ENCODE measurements around the gene POU5F1. TPM values are rescaled to one million over a fixed set of nuclear protein-coding genes. Genes with fewer than 3 reads are reported as not detected.

POU5F1 gene
- polyA plus RNA-seq, 1 donor (not counting 4 experiments of a cell fraction or from before 2014, with no cell fraction given), result 1.6 TPM

GRCh38 chr6:31154436-31154835 is 16.0 kb downstream of the POU5F1 start:
- no peak overlapping the region for H3K27ac ChIP-seq (ENCODE audit: control insufficient read depth, insufficient read depth, low read length)
- dilution Hi-C loops (cut with MboI; ENCODE audit: extremely low pct_ligation_motif_present, low sequenced_read_pairs), result no loop called here
- no peak overlapping the region for H3K9ac ChIP-seq (ENCODE audit: control insufficient read depth, extremely low read depth, insufficient read depth, low read length)
- no peaks in the 10 kb centered on the region for H3K27me3 ChIP-seq (ENCODE audit: control insufficient read depth, extremely low read depth, insufficient read depth, low read length)
- no peak for TF ChIP-seq CTCF (optimal IDR thresholded peaks at IDR 0.05 in 1 of 3, IDR thresholded peaks at IDR 0.05 in 1 of 3, conservative IDR thresholded peaks at IDR 0.05 in 1 of 3; ENCODE audit: extremely low read depth in 1 of 3, insufficient read depth in 2 of 3, low read length in 3 of 3)
- no peak for TF ChIP-seq EZH2 (IDR thresholded peaks at IDR 0.05; ENCODE audit: low read length)
- peaks cover 0 to 2% of the 10 kb centered on the region in 2 experiments for H3K36me3 ChIP-seq (ENCODE audit: control insufficient read depth in 2 of 2, extremely low read depth in 1 of 2, insufficient read depth in 2 of 2, low read length in 2 of 2)
- no peak overlapping the region for H3K4me2 ChIP-seq (ENCODE audit: control insufficient read depth, extremely low read depth, insufficient read depth, low read depth, low read length)
- H2AFZ ChIP-seq (ENCODE audit: control insufficient read depth, low read length), result no peak overlapping the region
- DNase-seq (ENCODE audit: low read depth, low spot score) (no peak), FAIRE-seq (no peak)
- no peaks in the 10 kb centered on the region for H3K9me1 ChIP-seq (ENCODE audit: control insufficient read depth, extremely low read depth, insufficient read depth, low read length)
- peaks cover 5% of the 10 kb centered on the region for H3K4me1 ChIP-seq (ENCODE audit: control insufficient read depth, extremely low read depth, insufficient read depth, low read length)
- peaks cover 5% of the 10 kb centered on the region for H3K79me2 ChIP-seq (ENCODE audit: control insufficient read depth, insufficient read depth, low read length)
- H3K9me3 ChIP-seq (ENCODE audit: control insufficient read depth, low read depth, low read length), result no peaks in the 10 kb centered on the region
- no peak overlapping the region for H3K4me3 ChIP-seq (ENCODE audit: control insufficient read depth in 2 of 3, extremely low read depth in 1 of 3, insufficient read depth in 2 of 3, low read depth in 1 of 3, low read length in 3 of 3)
- no peaks in the 10 kb centered on the region for H4K20me1 ChIP-seq (ENCODE audit: control insufficient read depth, extremely low read depth, insufficient read depth, low read length)

- Histone ChIP-seq H3K9me1 (ENCODE audit: control insufficient read depth, extremely low read depth, insufficient read depth, low read length) (no peaks in the 10 kb centered on the region), H3K9ac (ENCODE audit: control insufficient read depth, extremely low read depth, insufficient read depth, low read length) (no peak overlapping the region), H3K9me3 (ENCODE audit: control insufficient read depth, low read depth, low read length) (no peaks in the 10 kb centered on the region), H3K4me2 (ENCODE audit: control insufficient read depth, extremely low read depth, insufficient read depth, low read depth, low read length) (no peak overlapping the region), H4K20me1 (ENCODE audit: control insufficient read depth, extremely low read depth, insufficient read depth, low read length) (no peaks in the 10 kb centered on the region), H3K27me3 (ENCODE audit: control insufficient read depth, extremely low read depth, insufficient read depth, low read length) (no peaks in the 10 kb centered on the region), H2AFZ (ENCODE audit: control insufficient read depth, low read length) (no peak overlapping the region), H3K4me3 (ENCODE audit: control insufficient read depth in 2 of 3, extremely low read depth in 1 of 3, insufficient read depth in 2 of 3, low read depth in 1 of 3, low read length in 3 of 3) (no peak overlapping the region), H3K79me2 (ENCODE audit: control insufficient read depth, insufficient read depth, low read length) (peaks cover 4% of the 10 kb centered on the region), H3K36me3 (ENCODE audit: control insufficient read depth in 2 of 2, extremely low read depth in 1 of 2, insufficient read depth in 2 of 2, low read length in 2 of 2) (peaks cover 0 to 2% of the 10 kb centered on the region in 2 experiments), H3K4me1 (ENCODE audit: control insufficient read depth, extremely low read depth, insufficient read depth, low read length) (peaks cover 4% of the 10 kb centered on the region), H3K27ac (ENCODE audit: control insufficient read depth, insufficient read depth, low read length) (no peak overlapping the region)
- TF ChIP-seq EZH2 (IDR thresholded peaks at IDR 0.05; ENCODE audit: low read length) (no peak), CTCF (optimal IDR thresholded peaks at IDR 0.05 in 1 of 3, IDR thresholded peaks at IDR 0.05 in 1 of 3, conservative IDR thresholded peaks at IDR 0.05 in 1 of 3; ENCODE audit: extremely low read depth in 1 of 3, insufficient read depth in 2 of 3, low read length in 3 of 3) (no peak)
- dilution Hi-C loops (cut with MboI; ENCODE audit: extremely low pct_ligation_motif_present, low sequenced_read_pairs), result no loop called here
- FAIRE-seq (no peak), DNase-seq (ENCODE audit: low read depth, low spot score) (no peak)
Measured at GRCh38 chr6:31152781-31153180, 17.7 kb downstream of the POU5F1 start.
